Ectodermal cell (in vitro differentiated cells): ENCODE measurements around the gene P4HA3.

Experiments
- H3K27ac ChIP-seq: 2 replicates; pipeline ENCODE4 v1.7.0; 2013; ENCODE audit warnings: mild to moderate bottlenecking, low read depth, low read length; ENCODE audit not compliant: insufficient read depth, poor library complexity, severe bottlenecking
- H3K27me3 ChIP-seq: 2 replicates; pipeline ENCODE4 v1.7.0; 2013; ENCODE audit warnings: mild to moderate bottlenecking, low read length; ENCODE audit not compliant: insufficient read depth, control insufficient read depth, poor library complexity, severe bottlenecking
- H3K36me3 ChIP-seq: one replicate; pipeline ENCODE4 v1.7.0; 2013; ENCODE audit warnings: low read length; ENCODE audit not compliant: control insufficient read depth, insufficient read depth
- H3K4me1 ChIP-seq: one replicate; pipeline ENCODE4 v1.7.0; 2013; ENCODE audit warnings: low read length; ENCODE audit not compliant: control insufficient read depth, insufficient read depth
- H3K4me3 ChIP-seq: 2 replicates; pipeline ENCODE4 v1.7.0; 2013; ENCODE audit warnings: low read depth, low read length, control low read depth; ENCODE audit not compliant: insufficient read depth
- H3K9me3 ChIP-seq: 2 replicates; pipeline ENCODE4 v1.7.0; 2013; ENCODE audit warnings: mild to moderate bottlenecking, low read length, moderate library complexity; ENCODE audit not compliant: control insufficient read depth
- WGBS, 2 experiments: methylation state at CpG; one replicate each; pipeline ENCODE4 v1.1.7; 2013; ENCODE audit warnings: missing lambda C conversion rate in 2 of 2; 5-methylcytosine and 5-hydroxymethylcytosine counted together

P4HA3 gene

GRCh38 chr11:74248469-74248868, 63.0 kb downstream of the P4HA3 start:
- Histone ChIP-seq H3K9me3 (no peaks in the 10 kb centered on the region), H3K4me3 (no peak overlapping the region), H3K27ac (no peak overlapping the region), H3K27me3 (no peaks in the 10 kb centered on the region), H3K36me3 (peaks cover 16% of the 10 kb centered on the region), H3K4me1 (no peaks in the 10 kb centered on the region)
- 100% methylated on average over 1 of the region's 1 CpG for WGBS, 2 experiments

GRCh38 chr11:74238243-74238642, 73.2 kb downstream of the P4HA3 start:
- Histone ChIP-seq H3K4me3 (no peak overlapping the region), H3K4me1 (no peaks in the 10 kb centered on the region), H3K27ac (no peak overlapping the region), H3K36me3 (peaks cover 10% of the 10 kb centered on the region), H3K9me3 (no peaks in the 10 kb centered on the region), H3K27me3 (no peaks in the 10 kb centered on the region)
- WGBS, 2 experiments: 91 to 100% methylated on average over 1 of the region's 1 CpG

GRCh38 chr11:74237541-74237940, 73.9 kb downstream of the P4HA3 start:
- no peaks in the 10 kb centered on the region for H3K9me3 ChIP-seq
- no peak overlapping the region for H3K27ac ChIP-seq
- no peaks in the 10 kb centered on the region for H3K4me1 ChIP-seq
- H3K27me3 ChIP-seq: no peaks in the 10 kb centered on the region
- H3K36me3 ChIP-seq: peaks cover 10% of the 10 kb centered on the region
- 90 to 91% methylated on average over 2 of the region's 2 CpGs for WGBS, 2 experiments
- no peak overlapping the region for H3K4me3 ChIP-seq

GRCh38 chr11:74235121-74235520, 76.3 kb downstream of the P4HA3 start:
- peaks cover 10% of the 10 kb centered on the region for H3K36me3 ChIP-seq
- WGBS, 2 experiments: 87 to 91% methylated on average over 4 of the region's 4 CpGs
- no peak overlapping the region for H3K4me3 ChIP-seq

GRCh38 chr11:74233683-74234082, 77.8 kb downstream of the P4HA3 start:
- no peak overlapping the region for H3K4me3 ChIP-seq
- H3K9me3 ChIP-seq: no peaks in the 10 kb centered on the region
- peaks cover 10% of the 10 kb centered on the region for H3K36me3 ChIP-seq
- no peaks in the 10 kb centered on the region for H3K4me1 ChIP-seq
- WGBS, 2 experiments: 94 to 95% methylated on average over 3 of the region's 3 CpGs
- no peak overlapping the region for H3K27ac ChIP-seq
- no peaks in the 10 kb centered on the region for H3K27me3 ChIP-seq

More at GRCh38 chr11:74235121-74235520, 76.3 kb downstream of the P4HA3 start:
- H3K27me3 ChIP-seq: no peaks in the 10 kb centered on the region
- H3K9me3 ChIP-seq: no peaks in the 10 kb centered on the region
- H3K27ac ChIP-seq: no peak overlapping the region
- no peaks in the 10 kb centered on the region for H3K4me1 ChIP-seq

DNA sequence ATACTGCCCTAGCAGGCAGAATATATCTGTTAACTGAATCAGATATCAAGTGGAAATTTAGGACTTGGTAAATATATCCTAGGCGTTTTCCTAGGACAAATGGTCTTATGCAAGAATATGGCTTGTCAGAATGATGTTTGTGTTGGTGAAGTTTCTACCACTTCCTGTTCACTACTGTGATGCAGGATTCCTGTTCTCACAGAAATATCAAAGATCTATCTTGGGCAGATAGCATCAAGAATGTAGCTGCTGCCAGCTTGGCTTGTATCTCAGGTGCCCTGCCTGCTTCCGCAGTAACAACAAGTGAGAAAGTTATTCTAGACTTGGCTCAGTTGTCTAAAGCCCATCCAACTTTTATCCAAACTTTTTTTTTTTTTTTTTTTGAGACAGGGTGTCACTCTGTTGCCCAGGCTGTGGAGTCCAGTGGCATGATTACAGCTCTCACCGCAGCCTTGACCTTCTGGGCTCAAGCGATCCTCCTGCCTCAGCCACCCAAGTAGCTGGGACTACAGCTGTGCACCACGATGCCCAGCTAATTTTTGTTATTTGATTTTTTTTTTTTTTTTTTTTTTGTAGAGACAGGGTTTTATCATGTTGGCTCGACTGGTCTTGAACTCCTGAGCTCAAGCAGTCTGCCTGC, 79.0 kb downstream of the P4HA3 start:
- H3K9me3 ChIP-seq: no peaks in the 10 kb centered on the region
- peaks cover 10% of the 10 kb centered on the region for H3K36me3 ChIP-seq

DNA sequence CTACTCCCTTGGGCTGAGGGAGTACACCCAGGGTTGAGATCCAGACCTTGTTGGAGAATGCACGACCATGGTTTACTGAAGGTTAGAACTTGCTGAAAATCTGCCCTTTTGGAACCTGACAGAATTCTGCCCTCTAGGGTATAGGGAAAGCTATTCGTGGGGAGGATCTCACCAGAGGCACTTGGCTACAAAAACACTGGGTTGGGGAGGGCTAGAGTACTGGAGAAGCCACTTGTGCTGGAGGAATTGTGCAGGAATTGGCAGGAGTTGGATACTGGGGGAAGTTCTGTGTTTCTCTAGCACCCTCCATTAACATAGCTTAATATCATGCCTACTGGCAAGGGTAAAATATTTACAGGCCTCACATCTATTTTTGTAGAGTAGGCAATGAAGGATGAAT, 84.5 kb downstream of the P4HA3 start:
- Histone ChIP-seq H3K27ac (no peak overlapping the region), H3K9me3 (no peaks in the 10 kb centered on the region), H3K36me3 (no peaks in the 10 kb centered on the region), H3K27me3 (no peaks in the 10 kb centered on the region), H3K4me3 (no peak overlapping the region), H3K4me1 (no peaks in the 10 kb centered on the region)
- 69 to 73% methylated on average over 2 of the region's 2 CpGs for WGBS, 2 experiments

More for the DNA sequence above, 79.0 kb downstream of the P4HA3 start:
- WGBS, 2 experiments: 94% methylated on average over 6 of the region's 6 CpGs
- Histone ChIP-seq H3K27me3 (no peaks in the 10 kb centered on the region), H3K4me1 (no peaks in the 10 kb centered on the region), H3K4me3 (no peak overlapping the region), H3K27ac (no peak overlapping the region)

DNA sequence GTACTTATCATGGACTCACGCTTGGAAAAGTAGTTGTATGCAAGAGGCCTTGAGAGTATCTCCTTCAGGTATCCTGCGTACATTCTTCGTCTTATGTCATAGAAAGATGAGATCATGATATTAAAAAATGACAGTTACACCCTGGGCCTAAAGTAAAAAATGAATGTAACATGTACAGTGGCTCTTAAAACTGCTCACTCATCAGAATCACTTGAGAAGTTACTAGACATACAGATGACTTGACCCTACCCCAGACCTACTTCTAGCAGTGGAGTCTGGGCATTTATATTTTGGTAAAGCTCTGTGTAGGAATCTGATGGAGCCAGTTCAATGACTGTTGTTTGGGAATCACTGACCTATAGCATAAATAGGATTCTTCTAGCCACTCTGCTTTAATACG, 85.9 kb downstream of the P4HA3 start:
- Histone ChIP-seq H3K4me3 (no peak overlapping the region), H3K4me1 (no peaks in the 10 kb centered on the region), H3K27ac (no peak overlapping the region), H3K27me3 (no peaks in the 10 kb centered on the region), H3K9me3 (no peaks in the 10 kb centered on the region), H3K36me3 (no peaks in the 10 kb centered on the region)
- 92 to 100% methylated on average over 4 of the region's 4 CpGs for WGBS, 2 experiments

DNA sequence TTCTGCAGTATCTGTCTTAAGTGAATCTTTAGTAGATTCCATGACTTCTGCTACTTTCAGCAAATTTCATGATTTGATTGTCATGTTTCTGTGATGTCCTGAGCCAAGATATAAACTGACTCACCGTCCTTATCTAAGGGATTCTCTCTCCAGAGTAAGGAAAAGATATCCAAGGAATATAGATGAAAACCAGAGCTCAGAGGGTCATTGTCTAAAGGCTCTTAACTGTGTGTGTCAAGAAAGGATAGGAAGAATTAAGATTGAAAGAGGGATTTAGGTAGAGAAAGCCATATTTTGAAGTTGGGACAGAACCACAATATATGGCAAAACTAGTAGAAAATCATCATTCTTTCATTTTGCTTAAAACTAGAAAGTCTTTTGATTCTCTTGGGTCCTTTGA, 89.6 kb downstream of the P4HA3 start:
- no peaks in the 10 kb centered on the region for H3K27me3 ChIP-seq
- H3K27ac ChIP-seq: no peak overlapping the region
- 92 to 100% methylated on average over 1 of the region's 1 CpG for WGBS, 2 experiments
- H3K9me3 ChIP-seq: no peaks in the 10 kb centered on the region
- no peaks in the 10 kb centered on the region for H3K36me3 ChIP-seq
- H3K4me1 ChIP-seq: no peaks in the 10 kb centered on the region
- H3K4me3 ChIP-seq: no peak overlapping the region

GRCh38 chr11:74220376-74220775, 91.1 kb downstream of the P4HA3 start:
- Histone ChIP-seq H3K36me3 (no peaks in the 10 kb centered on the region), H3K9me3 (no peaks in the 10 kb centered on the region), H3K4me3 (no peak overlapping the region), H3K27me3 (no peaks in the 10 kb centered on the region), H3K4me1 (no peaks in the 10 kb centered on the region), H3K27ac (no peak overlapping the region)
- 96 to 100% methylated on average over 1 of the region's 1 CpG for WGBS, 2 experiments
